ENCODE results near the gene LMO7. TPM values are rescaled to one million over a fixed set of nuclear protein-coding genes. Genes with fewer than 3 reads are reported as not detected.

The LMO7 gene
- total and polyA plus RNA-seq, 10 donors = 2.2 to 15.5 (median 8.2) TPM

GRCh38 chr13:75901501-75901900 is 265.4 kb downstream of the LMO7 start:
- 84 to 95% (median 90%) methylated on average over 2 of the region's 2 CpGs for WGBS, 5 donors
- TF ChIP-seq POLR2AphosphoS5 (IDR thresholded peaks at IDR 0.05) (no peak), POLR2A (IDR thresholded peaks at IDR 0.05) (no peak)
- TF ChIP-seq, protein P1, sequence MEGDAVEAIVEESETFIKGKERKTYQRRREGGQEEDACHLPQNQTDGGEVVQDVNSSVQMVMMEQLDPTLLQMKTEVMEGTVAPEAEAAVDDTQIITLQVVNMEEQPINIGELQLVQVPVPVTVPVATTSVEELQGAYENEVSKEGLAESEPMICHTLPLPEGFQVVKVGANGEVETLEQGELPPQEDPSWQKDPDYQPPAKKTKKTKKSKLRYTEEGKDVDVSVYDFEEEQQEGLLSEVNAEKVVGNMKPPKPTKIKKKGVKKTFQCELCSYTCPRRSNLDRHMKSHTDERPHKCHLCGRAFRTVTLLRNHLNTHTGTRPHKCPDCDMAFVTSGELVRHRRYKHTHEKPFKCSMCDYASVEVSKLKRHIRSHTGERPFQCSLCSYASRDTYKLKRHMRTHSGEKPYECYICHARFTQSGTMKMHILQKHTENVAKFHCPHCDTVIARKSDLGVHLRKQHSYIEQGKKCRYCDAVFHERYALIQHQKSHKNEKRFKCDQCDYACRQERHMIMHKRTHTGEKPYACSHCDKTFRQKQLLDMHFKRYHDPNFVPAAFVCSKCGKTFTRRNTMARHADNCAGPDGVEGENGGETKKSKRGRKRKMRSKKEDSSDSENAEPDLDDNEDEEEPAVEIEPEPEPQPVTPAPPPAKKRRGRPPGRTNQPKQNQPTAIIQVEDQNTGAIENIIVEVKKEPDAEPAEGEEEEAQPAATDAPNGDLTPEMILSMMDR (IDR thresholded peaks at IDR 0.05 in 8 of 11, conservative IDR thresholded peaks at IDR 0.05 in 3 of 11) = no peak
- no peaks in the 10 kb centered on the region for H3K4me1 ChIP-seq

DNA sequence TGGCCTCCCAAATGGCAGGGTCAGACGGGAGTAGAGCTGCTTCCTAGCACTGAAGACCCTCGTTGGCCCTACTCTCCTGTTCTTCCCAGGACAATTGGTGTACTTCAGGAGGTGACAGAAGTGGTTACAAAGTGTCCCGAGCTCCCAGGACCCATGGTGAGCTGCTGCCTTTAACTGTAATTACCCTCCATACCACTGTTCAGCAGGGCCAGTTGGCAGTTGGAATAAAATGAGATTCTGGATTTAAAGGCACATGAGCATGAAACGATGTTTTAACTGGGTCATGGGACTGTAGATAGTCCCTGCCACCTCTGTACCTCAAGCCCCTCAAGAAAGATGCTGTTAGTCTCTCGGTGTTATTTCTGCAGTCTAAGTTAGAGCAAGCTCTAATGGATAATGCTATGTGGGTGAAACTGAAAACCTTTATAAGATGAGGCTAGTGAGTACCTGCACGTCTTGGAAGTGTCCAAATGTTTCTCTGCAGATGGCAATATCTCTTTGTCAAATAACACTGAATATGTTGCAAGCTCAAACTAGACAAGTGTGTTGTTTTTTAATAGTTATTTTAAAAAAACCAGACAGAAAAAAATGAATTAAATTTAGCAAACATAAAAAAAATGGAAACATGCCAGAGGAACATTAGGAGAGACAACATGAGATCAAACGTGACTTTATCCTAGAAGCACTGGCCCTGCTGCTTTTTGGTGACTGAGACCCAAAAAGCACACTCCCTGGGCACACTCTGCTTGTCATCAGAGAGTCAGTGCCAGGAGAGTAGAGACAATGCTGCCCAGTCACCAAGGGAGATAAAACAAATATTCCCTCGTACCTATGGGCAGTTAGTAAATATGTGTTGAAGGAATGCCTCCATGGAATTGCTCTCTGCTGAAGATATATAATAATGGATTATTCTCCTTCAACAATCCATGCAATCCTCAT is 266.3 kb downstream of the LMO7 start:
- Histone ChIP-seq H3K9me3 (no peaks in the 10 kb centered on the region), H3K36me3 (no peaks in the 10 kb centered on the region), H3K4me3 (no peak overlapping the region), H3K4me1 (no peaks in the 10 kb centered on the region), H3K27me3 (replicated peaks in 1 of 7) (peaks cover 0 to 11% (median 0%) of the 10 kb centered on the region in 7 donors), H3K27ac (no peak overlapping the region)
- no peak for DNase-seq
- intact Hi-C loops (cut with DNase I; ENCODE audit: low total_unique reads) = no loop called here
- 71 to 87% (median 79%) methylated on average over 8 of the region's 8 CpGs for WGBS, 5 donors
- no peak for TF ChIP-seq POLR2AphosphoS5 (IDR thresholded peaks at IDR 0.05)
- no peak for TF ChIP-seq POLR2A (IDR thresholded peaks at IDR 0.05)
- TF ChIP-seq, protein P1 (IDR thresholded peaks at IDR 0.05 in 8 of 11, conservative IDR thresholded peaks at IDR 0.05 in 3 of 11) = no peak

More at GRCh38 chr13:75901501-75901900, 265.4 kb downstream of the LMO7 start:
- no peak overlapping the region for H3K4me3 ChIP-seq
- H3K27ac ChIP-seq = no peak overlapping the region
- no peaks in the 10 kb centered on the region for H3K9me3 ChIP-seq
- H3K27me3 ChIP-seq (replicated peaks in 1 of 7) = peaks cover 0 to 11% (median 0%) of the 10 kb centered on the region in 7 donors
- intact Hi-C loops (cut with DNase I; ENCODE audit: low total_unique reads) = no loop called here
- no peak for DNase-seq
- no peaks in the 10 kb centered on the region for H3K36me3 ChIP-seq

DNA sequence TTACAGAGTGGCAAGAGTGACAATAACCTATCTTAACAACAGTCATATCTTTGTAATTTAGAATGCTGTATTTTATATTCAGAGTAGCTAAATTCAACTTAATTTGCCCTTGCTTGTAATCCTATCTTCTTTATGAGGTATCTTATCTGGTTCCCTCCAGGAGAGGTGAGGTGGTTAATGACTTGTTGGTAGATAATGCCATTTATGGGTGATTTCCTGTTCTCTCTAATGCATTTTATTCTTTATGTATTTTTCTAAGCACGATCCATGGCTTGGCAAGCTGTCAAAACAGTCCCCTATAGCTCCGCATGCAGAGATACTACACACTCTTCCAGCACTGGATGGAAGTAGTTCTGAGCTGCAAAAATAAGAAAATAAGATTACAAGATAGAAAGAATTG is 267.9 kb downstream of the LMO7 start:
- Histone ChIP-seq H3K4me1 (no peaks in the 10 kb centered on the region), H3K36me3 (no peaks in the 10 kb centered on the region), H3K9me3 (no peaks in the 10 kb centered on the region), H3K4me3 (no peak overlapping the region), H3K27me3 (replicated peaks in 1 of 7) (peaks cover 0 to 11% (median 0%) of the 10 kb centered on the region in 7 donors), H3K27ac (no peak overlapping the region)
- WGBS, 5 donors = 53 to 73% (median 70%) methylated on average over 2 of the region's 2 CpGs
- no peak for DNase-seq
- TF ChIP-seq POLR2A (IDR thresholded peaks at IDR 0.05) = no peak
- no peak for TF ChIP-seq POLR2AphosphoS5 (IDR thresholded peaks at IDR 0.05)
- TF ChIP-seq, protein P1 (IDR thresholded peaks at IDR 0.05 in 8 of 11, conservative IDR thresholded peaks at IDR 0.05 in 3 of 11) = no peak
- intact Hi-C loops (cut with DNase I; ENCODE audit: low total_unique reads) = no loop called here

DNA sequence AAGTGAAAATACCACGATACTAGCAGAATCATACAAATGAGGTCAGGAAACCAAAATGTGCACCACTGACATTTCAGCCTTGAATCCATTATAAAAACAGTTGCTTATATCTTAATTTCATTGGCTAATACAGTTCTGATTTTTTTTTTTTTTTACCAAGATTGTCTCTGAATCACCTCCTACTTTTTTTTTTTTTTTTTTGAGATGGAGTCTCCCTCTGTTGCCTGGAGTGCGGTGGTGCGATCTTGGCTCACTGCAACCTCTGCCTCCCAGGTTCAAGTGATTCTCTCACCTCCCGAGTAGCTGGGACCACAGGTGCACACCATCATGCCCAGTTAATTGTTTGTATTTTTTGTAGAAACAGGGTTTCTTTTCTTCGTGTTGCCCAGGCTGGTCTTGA is 270.2 kb downstream of the LMO7 start:
- no peaks in the 10 kb centered on the region for H3K4me1 ChIP-seq
- no peaks in the 10 kb centered on the region for H3K36me3 ChIP-seq
- DNase-seq = no peak
- H3K27ac ChIP-seq = no peak overlapping the region
- intact Hi-C loops (cut with DNase I; ENCODE audit: low total_unique reads) = no loop called here
- TF ChIP-seq, protein P1 (IDR thresholded peaks at IDR 0.05 in 8 of 11, conservative IDR thresholded peaks at IDR 0.05 in 3 of 11) = no peak
- TF ChIP-seq POLR2AphosphoS5 (IDR thresholded peaks at IDR 0.05) = no peak
- no peak for TF ChIP-seq POLR2A (IDR thresholded peaks at IDR 0.05)
- H3K9me3 ChIP-seq = no peaks in the 10 kb centered on the region
- peaks cover 0 to 7% (median 0%) of the 10 kb centered on the region in 7 donors for H3K27me3 ChIP-seq (replicated peaks in 1 of 7)
- H3K4me3 ChIP-seq = no peak overlapping the region
- WGBS, 5 donors = 75 to 88% (median 88%) methylated on average over 5 of the region's 5 CpGs

Measured in spleen (tissue), 11 donors.